Measurements from ENCODE around the gene TIMM8A. TPM values are rescaled to one million over a fixed set of nuclear protein-coding genes. Genes with fewer than 3 reads are reported as not detected.
"Not testable (repeated sequence)": the region's sequence is repeated elsewhere in the genome, so short reads cannot be mapped to it uniquely, and the experiment has no call there.

Gene TIMM8A
- total RNA-seq, 2 donors from 2014 or later, result 4.0 to 4.9 TPM

DNA sequence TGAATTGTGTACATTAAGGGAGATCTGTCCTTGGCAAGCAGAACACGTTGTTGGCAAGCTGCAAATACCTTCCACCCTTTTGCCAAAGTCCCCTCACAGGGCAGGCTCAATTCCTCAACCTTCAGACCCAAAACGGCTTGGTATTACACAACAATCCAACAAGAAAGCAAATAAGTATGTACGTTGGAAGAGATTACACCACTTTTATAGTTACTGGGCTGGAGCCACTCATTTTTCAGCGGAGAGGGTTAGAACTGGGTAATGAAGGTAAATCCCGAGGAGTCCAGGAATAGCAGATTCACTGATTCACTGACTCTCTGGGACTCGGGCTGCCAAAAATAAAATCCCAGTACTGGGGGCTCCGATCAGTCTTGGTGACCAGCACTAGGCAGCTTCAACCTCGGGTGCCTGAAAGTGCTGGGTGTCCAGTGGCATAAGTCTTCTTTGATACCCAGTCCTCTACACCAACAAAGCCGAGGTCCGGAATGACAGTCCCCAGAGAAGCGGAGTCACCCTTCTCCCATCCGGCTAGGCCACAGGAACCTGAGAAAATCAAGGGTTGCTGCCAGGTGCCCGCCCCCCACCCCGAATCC lies 587 bp downstream of the TIMM8A start:
- 0% methylated on average over 4 of the region's 14 CpGs for WGBS
- intact Hi-C loops (cut with DNase I), result no loop called here
- H3K4me1 ChIP-seq (replicated peaks), result no peaks in the 10 kb centered on the region
- DNase-seq (ENCODE audit: low spot score), result peak; percentile 4
- no peaks in the 10 kb centered on the region for H3K36me3 ChIP-seq
- TF ChIP-seq POLR2AphosphoS5 (IDR thresholded peaks at IDR 0.05) (no peak), POLR2A (IDR thresholded peaks at IDR 0.05) (no peak)
- TF ChIP-seq, protein P1, sequence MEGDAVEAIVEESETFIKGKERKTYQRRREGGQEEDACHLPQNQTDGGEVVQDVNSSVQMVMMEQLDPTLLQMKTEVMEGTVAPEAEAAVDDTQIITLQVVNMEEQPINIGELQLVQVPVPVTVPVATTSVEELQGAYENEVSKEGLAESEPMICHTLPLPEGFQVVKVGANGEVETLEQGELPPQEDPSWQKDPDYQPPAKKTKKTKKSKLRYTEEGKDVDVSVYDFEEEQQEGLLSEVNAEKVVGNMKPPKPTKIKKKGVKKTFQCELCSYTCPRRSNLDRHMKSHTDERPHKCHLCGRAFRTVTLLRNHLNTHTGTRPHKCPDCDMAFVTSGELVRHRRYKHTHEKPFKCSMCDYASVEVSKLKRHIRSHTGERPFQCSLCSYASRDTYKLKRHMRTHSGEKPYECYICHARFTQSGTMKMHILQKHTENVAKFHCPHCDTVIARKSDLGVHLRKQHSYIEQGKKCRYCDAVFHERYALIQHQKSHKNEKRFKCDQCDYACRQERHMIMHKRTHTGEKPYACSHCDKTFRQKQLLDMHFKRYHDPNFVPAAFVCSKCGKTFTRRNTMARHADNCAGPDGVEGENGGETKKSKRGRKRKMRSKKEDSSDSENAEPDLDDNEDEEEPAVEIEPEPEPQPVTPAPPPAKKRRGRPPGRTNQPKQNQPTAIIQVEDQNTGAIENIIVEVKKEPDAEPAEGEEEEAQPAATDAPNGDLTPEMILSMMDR (IDR thresholded peaks at IDR 0.05), result no peak
- no peaks in the 10 kb centered on the region for H3K9me3 ChIP-seq
- H3K27me3 ChIP-seq (replicated peaks; ENCODE audit: insufficient read depth), result no peaks in the 10 kb centered on the region
- H3K27ac ChIP-seq, result peak overlapping the region; percentile 91 to 92
- peak overlapping the region; percentile 48 to 52 for H3K4me3 ChIP-seq

DNA sequence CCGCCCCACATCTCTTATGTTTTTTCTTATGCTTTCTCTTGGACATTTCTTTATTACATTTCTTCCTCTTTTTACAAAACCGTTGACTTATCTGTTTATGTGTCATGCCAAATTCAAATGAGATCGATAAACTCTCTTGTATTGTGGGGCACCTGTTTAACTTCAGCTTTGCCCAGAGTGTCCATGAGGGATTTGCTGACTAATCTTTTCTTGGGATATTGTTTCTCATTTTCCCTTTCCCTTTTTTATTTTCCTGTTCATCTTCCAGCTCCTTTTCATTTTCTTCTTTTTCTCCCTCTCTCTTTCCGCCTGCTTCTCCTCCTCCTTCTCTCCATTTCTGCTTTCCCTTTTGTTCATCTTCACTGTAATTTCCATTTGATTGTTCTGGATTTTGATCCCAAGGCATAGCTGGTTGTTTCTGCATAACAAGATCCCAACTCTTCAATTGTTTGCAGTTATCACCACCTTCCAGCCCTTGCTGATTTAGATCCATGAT lies 10.7 kb downstream of the TIMM8A start:
- no peaks in the 10 kb centered on the region for H3K9me3 ChIP-seq
- WGBS, result 94% methylated on average over 4 of the region's 4 CpGs
- no peaks in the 10 kb centered on the region for H3K36me3 ChIP-seq
- no peak overlapping the region for H3K27ac ChIP-seq
- intact Hi-C loops (cut with DNase I), result no loop called here
- no peaks in the 10 kb centered on the region for H3K4me1 ChIP-seq (replicated peaks)
- DNase-seq (ENCODE audit: low spot score), result no peak
- TF ChIP-seq POLR2A (IDR thresholded peaks at IDR 0.05), result no peak
- TF ChIP-seq, protein P1 (IDR thresholded peaks at IDR 0.05), result no peak
- TF ChIP-seq POLR2AphosphoS5 (IDR thresholded peaks at IDR 0.05), result no peak
- H3K27me3 ChIP-seq (replicated peaks; ENCODE audit: insufficient read depth), result no peaks in the 10 kb centered on the region
- H3K4me3 ChIP-seq, result no peak overlapping the region

DNA sequence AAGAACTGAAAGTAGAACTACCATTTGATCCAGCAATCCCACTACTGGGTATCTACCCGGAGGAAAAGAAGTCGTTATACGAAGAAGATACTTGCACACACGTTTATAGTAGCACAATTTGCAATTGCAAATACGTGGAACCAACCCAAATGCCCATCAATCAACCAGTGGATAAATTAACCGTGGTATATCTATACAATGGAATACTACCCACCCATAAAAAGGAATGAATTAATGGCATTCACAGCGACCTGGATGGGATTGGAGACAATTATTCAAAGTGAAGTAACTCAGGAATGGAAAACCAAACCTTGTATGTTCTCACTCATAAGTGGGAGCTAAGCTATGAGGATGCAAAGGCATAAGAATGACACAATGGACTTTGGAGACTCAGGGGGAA lies 14.2 kb downstream of the TIMM8A start:
- H3K27ac ChIP-seq; H3K4me3 ChIP-seq; H3K4me1 ChIP-seq (replicated peaks); intact Hi-C loops (cut with DNase I); H3K27me3 ChIP-seq (replicated peaks; ENCODE audit: insufficient read depth); H3K36me3 ChIP-seq; H3K9me3 ChIP-seq; DNase-seq (ENCODE audit: low spot score): not testable (repeated sequence)
- 79% methylated on average over 7 of the region's 7 CpGs for WGBS

DNA sequence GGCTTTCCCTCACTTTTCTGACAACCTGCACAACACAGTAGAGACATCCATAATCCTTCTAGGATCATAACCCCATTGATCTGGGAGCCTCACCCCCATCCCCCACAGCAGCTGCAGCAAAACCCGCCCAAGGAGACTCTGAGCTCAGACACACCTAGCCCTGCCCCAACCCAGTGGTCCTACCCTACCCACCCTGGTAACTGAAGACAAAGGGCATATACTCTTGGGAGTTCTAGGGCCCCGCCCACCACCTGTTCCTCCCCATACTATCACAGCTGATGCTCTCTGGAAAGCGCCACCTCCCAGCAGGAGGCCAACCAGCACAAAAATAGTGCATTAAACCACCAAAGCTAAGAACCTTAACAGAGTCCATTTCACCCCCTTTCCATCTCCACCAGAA lies 21.9 kb downstream of the TIMM8A start:
- H3K4me3 ChIP-seq; DNase-seq (ENCODE audit: low spot score); H3K36me3 ChIP-seq; H3K9me3 ChIP-seq; intact Hi-C loops (cut with DNase I); H3K27ac ChIP-seq; H3K4me1 ChIP-seq (replicated peaks); H3K27me3 ChIP-seq (replicated peaks; ENCODE audit: insufficient read depth): not testable (repeated sequence)
- WGBS, result 88% methylated on average over 3 of the region's 3 CpGs

DNA sequence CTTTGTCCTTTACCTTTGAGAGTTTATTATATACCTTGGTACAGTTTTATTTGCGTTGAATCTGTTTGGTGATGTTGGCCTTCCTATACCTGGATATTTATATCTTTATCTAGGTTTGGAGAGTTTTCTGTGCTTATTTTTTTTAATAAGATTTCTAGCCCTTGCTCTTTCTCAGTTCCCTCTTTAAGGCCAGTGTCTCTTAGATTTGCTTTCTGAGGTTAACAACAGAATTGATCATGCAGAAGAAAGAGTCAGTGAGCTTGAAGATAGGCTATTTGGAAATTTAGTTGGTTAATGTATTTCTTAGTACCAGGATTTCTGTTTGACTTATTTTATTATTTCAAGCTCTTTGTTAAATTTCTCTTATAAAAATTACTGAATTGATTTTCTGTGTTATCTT lies 44.8 kb downstream of the TIMM8A start:
- H3K27ac ChIP-seq, result no peak overlapping the region
- WGBS, result 100% methylated on average over 1 of the region's 1 CpG
- TF ChIP-seq POLR2AphosphoS5 (IDR thresholded peaks at IDR 0.05) (no peak), POLR2A (IDR thresholded peaks at IDR 0.05) (no peak)
- TF ChIP-seq, protein P1 (IDR thresholded peaks at IDR 0.05), result no peak
- intact Hi-C loops (cut with DNase I), result no loop called here
- no peak for DNase-seq (ENCODE audit: low spot score)
- no peaks in the 10 kb centered on the region for H3K9me3 ChIP-seq
- H3K36me3 ChIP-seq, result no peaks in the 10 kb centered on the region
- no peaks in the 10 kb centered on the region for H3K27me3 ChIP-seq (replicated peaks; ENCODE audit: insufficient read depth)
- H3K4me1 ChIP-seq (replicated peaks), result no peaks in the 10 kb centered on the region
- H3K4me3 ChIP-seq, result no peak overlapping the region

Small RNAs within 50 kb of the gene (small RNA-seq; reads per million reads assigned to genes)
- 0 reads per million in 2 donors for gene RNU6-934P

Other genes starting within 250 kb of the TIMM8A start
- gene DRP2, start 129.0 kb downstream of the TIMM8A start, total RNA-seq, result 1 to 10 TPM in 1 of 2 donors, under 1 TPM in 1; 0.68 to 1.9 TPM
- 10 to 100 TPM in 1 of 2 donors, not detected in 1; 54.6 TPM for gene TAF7L, start 57.4 kb downstream of the TIMM8A start, total RNA-seq
- 1 to 10 TPM; 1.3 to 2.4 TPM for gene BTK, start 37.4 kb upstream of the TIMM8A start, total RNA-seq
- 1,000 to 10,000 TPM in 1 of 2 donors, 100 to 1,000 TPM in 1; 863 to 2,403 TPM for gene RPL36A, start 42.3 kb upstream of the TIMM8A start, total RNA-seq
- gene GLA, start 59.2 kb upstream of the TIMM8A start, total RNA-seq, result 10 to 100 TPM; 12.6 to 16.4 TPM
- gene HNRNPH2, start 59.5 kb upstream of the TIMM8A start, total RNA-seq, result 10 to 100 TPM; 43.7 to 56.3 TPM
- 10 to 100 TPM; 13.8 to 16.6 TPM for gene ARMCX4, start 136.7 kb upstream of the TIMM8A start, total RNA-seq
- gene ARMCX1, start 201.8 kb upstream of the TIMM8A start, total RNA-seq, result 10 to 100 TPM; 23.5 to 41.3 TPM

Data from prostate gland (tissue), 2 donors.